ENCODE results near the gene CLN3. TPM values are rescaled to one million over a fixed set of nuclear protein-coding genes. Genes with fewer than 3 reads are reported as not detected.
A peak's percentile ranks its signal among the peaks of the same experiment; 100 is the strongest.

Gene CLN3
- total and polyA plus RNA-seq, 2 of the 13 experiments (the other 11 are each of a cell fraction or from before 2014, with no cell fraction given) = 23.4 to 46.8 TPM

GRCh38 chr16:28531777-28532744 lies 40.2 kb upstream of the CLN3 start (continued):
- TF ChIP-seq E2F5 (CRISPR knock-in tag; conservative IDR thresholded peaks at IDR 0.05) = no peak
- peak; percentile 24; the same call in 1 of the 2 replicates for TF ChIP-seq ZBTB26 (CRISPR knock-in tag; IDR thresholded peaks at IDR 0.05; ENCODE audit: borderline replicate concordance)
- no peak for TF ChIP-seq IKZF4 (CRISPR knock-in tag; IDR thresholded peaks at IDR 0.05; ENCODE audit: borderline replicate concordance, low read depth, not compliant biosample characterization)
- no peak for TF ChIP-seq SUZ12 (IDR thresholded peaks at IDR 0.05; ENCODE audit: low read depth, low read length)
- 0 out of 4 replicates have a peak, but pooled peaks of 1 of the 2 experiments have one; percentile 44 for TF ChIP-seq KLF16 (CRISPR knock-in tag; IDR thresholded peaks at IDR 0.05)
- TF ChIP-seq ZNF101 (CRISPR knock-in tag; IDR thresholded peaks at IDR 0.05; ENCODE audit: borderline replicate concordance, low read depth) = no peak
- no peak for TF ChIP-seq PHF20 (CRISPR knock-in tag; IDR thresholded peaks at IDR 0.05)
- TF ChIP-seq SP5 (CRISPR knock-in tag; IDR thresholded peaks at IDR 0.05; ENCODE audit: borderline replicate concordance, low read depth) = peak; percentile 63
- TF ChIP-seq IRX3 (CRISPR knock-in tag; IDR thresholded peaks at IDR 0.05; ENCODE audit: borderline replicate concordance, low read depth) = no peak
- no peak for TF ChIP-seq ZNF775 (CRISPR knock-in tag; IDR thresholded peaks at IDR 0.05; ENCODE audit: borderline replicate concordance)
- TF ChIP-seq WIZ (CRISPR knock-in tag; IDR thresholded peaks at IDR 0.05) = no peak
- TF ChIP-seq CC2D1A (CRISPR knock-in tag; IDR thresholded peaks at IDR 0.05) = no peak
- TF ChIP-seq SMYD3 (CRISPR knock-in tag; IDR thresholded peaks at IDR 0.05) = no peak
- TF ChIP-seq HDAC6 (IDR thresholded peaks at IDR 0.05; ENCODE audit: low read depth, low read length) = no peak
- TF ChIP-seq HDAC1 (CRISPR knock-in tag; IDR thresholded peaks at IDR 0.05) = no peak
- peak; percentile 40; the same call in 1 of the 2 replicates for TF ChIP-seq ZFX (CRISPR knock-in tag; IDR thresholded peaks at IDR 0.05; ENCODE audit: low read depth)
- no peak for TF ChIP-seq SMAD9 (CRISPR knock-in tag; IDR thresholded peaks at IDR 0.05)
- TF ChIP-seq ZNF629 (CRISPR knock-in tag; conservative IDR thresholded peaks at IDR 0.05) = no peak
- no peak for TF ChIP-seq FOXK1 (CRISPR knock-in tag; IDR thresholded peaks at IDR 0.05; ENCODE audit: borderline replicate concordance, low read depth)
- peak; percentile 34; the same call in 1 of the 2 replicates for TF ChIP-seq KMT2B (CRISPR knock-in tag; IDR thresholded peaks at IDR 0.05)
- TF ChIP-seq RORA (CRISPR knock-in tag; IDR thresholded peaks at IDR 0.05) = no peak

Measured in HepG2 (cell line).